Coronary artery (tissue), 2 donors: ENCODE results near the gene DNTTIP2.

Experiments
- DNase-seq: peaks from one replicate; pipeline ENCODE4 v3.0.0-alpha.2; 2017; ENCODE audit warnings: low spot score
- H3K27ac ChIP-seq, 2 donors: fragments of 200-600 bp; sonication (generic); one replicate each; pipeline ENCODE4 v1.5.1; 2016 to 2019
- H3K4me3 ChIP-seq: fragments of 200-600 bp; sonication (generic); 2 replicates; pipeline ENCODE4 v1.5.1; 2016; ENCODE audit warnings: mild to moderate bottlenecking, moderate library complexity
- TF ChIP-seq, protein P1 (sequence below): fragments of 200-600 bp; sonication (generic); IDR thresholded peaks from one replicate; pipeline ENCODE4 v1.5.1; 2019; ENCODE audit warnings: antibody characterized with exemption

Gene DNTTIP2

DNA sequence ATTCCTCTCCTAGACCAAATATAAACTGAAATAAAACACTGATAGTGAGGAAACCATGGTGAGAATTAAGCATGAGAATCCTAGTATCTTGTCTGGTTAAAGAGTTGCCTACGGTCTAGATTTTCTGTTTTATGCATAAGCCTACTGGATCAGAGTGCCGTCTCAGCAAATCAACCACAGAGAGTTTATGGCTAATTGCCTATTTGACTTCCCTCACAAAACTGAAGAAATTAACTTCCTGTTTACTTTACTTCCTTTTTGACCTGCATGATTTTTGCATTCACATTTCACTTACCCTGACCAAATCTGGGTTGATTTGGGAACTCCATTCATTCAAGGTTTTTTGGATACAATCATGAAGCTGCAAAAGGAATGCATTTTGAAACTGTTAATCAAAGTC, 25.2 kb upstream of the DNTTIP2 start:
- no peak overlapping the region for H3K4me3 ChIP-seq
- TF ChIP-seq, protein P1, sequence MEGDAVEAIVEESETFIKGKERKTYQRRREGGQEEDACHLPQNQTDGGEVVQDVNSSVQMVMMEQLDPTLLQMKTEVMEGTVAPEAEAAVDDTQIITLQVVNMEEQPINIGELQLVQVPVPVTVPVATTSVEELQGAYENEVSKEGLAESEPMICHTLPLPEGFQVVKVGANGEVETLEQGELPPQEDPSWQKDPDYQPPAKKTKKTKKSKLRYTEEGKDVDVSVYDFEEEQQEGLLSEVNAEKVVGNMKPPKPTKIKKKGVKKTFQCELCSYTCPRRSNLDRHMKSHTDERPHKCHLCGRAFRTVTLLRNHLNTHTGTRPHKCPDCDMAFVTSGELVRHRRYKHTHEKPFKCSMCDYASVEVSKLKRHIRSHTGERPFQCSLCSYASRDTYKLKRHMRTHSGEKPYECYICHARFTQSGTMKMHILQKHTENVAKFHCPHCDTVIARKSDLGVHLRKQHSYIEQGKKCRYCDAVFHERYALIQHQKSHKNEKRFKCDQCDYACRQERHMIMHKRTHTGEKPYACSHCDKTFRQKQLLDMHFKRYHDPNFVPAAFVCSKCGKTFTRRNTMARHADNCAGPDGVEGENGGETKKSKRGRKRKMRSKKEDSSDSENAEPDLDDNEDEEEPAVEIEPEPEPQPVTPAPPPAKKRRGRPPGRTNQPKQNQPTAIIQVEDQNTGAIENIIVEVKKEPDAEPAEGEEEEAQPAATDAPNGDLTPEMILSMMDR: no peak
- no peak for DNase-seq
- H3K27ac ChIP-seq: no peak overlapping the region

DNA sequence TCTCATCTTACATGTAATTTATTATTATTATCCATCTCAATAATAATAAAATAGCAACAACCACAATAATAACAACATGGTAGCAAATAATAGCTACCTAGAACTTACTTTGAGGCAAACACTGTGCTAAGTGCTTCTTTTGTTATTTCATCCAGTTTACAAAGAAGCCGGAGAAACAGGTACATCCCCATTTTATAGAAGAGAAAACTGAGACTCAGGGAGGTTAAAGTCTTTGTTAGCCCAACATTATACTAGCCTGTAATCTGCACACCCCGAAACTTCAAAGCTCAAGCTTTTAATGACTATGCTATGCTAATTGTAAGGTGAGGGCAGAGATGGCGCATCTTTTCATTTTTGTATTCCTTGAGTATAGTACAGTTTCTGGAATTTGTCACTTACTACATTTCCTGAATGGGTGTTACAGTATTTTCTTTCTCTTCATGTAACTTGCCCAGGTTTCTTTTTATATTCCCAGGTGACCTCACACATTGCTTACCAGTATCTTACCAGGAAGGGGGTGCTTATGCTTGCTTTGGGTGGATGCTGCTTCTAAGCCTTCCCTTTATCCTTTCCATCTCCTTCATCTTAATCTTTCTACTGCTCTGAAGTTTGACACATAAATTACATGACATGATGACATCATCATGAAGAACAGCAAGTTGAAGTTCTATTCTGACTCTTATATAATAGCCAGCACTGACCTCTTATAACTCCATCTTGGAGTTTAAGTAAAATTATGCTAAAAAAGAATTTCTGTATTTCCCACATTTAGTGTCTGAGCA, 21.9 kb upstream of the DNTTIP2 start:
- Histone ChIP-seq H3K4me3 (no peak overlapping the region), H3K27ac (no peak overlapping the region)
- no peak for DNase-seq
- TF ChIP-seq, protein P1: no peak

DNA sequence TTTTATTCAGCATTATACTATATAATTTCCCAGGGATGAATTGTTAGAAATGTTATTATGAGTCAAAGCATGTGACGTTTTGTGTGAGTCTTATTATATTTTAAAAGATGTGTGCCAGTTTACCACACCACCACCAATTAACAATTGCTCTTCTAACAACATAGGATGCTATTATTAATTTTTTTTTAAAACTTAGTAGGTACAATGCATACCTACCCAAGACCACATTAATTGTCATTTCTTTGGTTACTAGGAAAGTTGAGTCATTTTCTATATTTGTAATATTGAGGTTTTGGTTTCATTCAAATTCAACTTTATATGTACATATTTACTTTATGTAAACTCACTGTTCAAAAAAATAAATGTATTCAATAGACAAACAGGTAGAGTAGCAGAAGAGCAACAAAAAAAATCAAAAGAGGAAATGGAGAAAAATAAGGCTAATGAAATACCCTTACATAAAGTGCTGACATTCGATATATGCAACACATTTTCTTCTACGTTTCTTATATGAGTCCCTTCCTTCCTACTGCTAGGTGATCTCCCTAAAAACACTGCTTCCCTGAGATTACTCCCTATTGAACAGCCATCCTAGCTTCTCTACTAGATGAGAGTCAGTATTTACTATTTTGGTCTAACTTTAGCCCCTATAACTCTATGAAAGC, 20.7 kb upstream of the DNTTIP2 start:
- TF ChIP-seq, protein P1: no peak
- DNase-seq: no peak

DNA sequence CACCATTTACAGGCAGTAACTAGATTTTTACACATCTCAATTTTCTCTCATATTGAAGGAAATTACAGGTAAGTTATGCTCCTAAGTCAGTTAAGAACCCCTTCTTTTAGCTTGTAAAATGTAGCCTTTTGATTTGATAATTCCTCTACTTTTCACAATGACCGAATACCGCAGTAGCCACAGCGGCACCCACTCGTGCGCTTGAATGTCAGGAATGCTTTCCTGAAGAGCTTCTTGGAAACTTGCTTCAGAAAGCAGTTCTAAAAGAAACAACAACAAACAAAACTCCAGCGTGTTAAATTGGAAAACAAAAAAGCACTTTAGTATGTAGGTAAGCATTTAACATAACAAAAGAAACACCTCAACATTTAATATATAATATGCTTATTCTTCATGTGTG, 9.9 kb upstream of the DNTTIP2 start:
- H3K27ac ChIP-seq: no peak overlapping the region
- TF ChIP-seq, protein P1: no peak
- no peak overlapping the region for H3K4me3 ChIP-seq
- no peak for DNase-seq

More for the DNA sequence above, 20.7 kb upstream of the DNTTIP2 start:
- no peak overlapping the region for H3K4me3 ChIP-seq
- no peak overlapping the region for H3K27ac ChIP-seq

DNA sequence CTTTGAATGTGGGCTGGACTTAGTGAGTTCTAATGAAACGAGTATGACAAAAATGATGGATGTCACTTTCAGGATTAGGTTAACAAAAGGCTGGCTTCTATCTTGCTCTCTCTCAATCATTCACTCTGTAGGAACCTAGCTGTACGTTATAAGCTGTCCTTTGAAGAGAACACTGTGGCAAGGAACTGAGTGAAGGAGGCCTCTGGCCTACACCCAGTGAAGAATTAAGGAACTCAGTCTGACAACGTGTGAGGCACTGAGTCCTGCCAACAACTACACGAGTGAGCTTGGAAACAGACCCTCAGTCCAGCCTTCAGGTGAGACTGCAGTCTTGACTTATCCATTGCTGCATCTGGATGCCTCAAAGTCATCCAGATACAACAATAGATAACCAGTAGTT, 3.3 kb upstream of the DNTTIP2 start:
- H3K4me3 ChIP-seq: no peak overlapping the region
- no peak overlapping the region for H3K27ac ChIP-seq
- DNase-seq: no peak
- TF ChIP-seq, protein P1: no peak

DNA sequence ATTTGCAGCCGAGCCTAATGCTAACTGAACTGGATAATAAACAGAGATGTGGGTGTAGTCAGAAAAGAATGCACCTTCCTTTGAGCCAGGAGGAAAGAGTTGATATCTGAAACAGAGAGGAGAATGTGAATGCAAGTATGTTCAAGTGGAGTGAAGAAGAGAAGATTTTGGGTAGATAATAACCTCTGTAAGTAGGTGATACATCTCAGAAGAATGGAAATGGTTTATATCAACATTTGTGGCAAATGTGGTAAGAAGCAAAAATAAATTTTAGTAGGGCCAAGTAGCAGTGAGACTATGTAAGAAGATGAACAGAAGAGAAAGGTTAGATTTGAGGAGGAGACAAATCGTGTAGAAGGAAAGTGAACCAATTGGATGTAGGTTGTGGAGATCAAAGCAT, 1.7 kb upstream of the DNTTIP2 start:
- no peak for DNase-seq
- no peak overlapping the region for H3K4me3 ChIP-seq
- TF ChIP-seq, protein P1: no peak
- H3K27ac ChIP-seq: no peak overlapping the region

DNA sequence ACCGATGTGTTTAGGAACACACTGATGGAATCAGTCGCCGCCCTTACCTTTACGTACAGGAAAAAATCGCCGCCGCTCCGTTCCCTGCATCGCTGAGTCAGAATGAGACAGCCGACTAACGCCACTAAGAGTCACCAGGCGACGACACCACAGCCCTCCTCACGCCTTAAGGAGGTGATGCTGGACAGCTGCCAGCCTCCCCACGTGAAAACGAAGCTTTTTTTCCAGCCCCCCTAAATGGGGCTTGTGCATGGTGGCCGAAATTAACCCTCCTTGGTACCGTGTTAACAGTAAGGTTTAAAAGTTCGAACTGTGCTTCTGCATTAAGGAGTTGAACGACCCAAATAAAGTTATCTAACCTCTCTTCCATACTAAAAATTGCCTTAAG, 511 bp downstream of the DNTTIP2 start:
- peak overlapping the region; percentile 84 to 93 for H3K27ac ChIP-seq
- H3K4me3 ChIP-seq: peak overlapping the region; percentile 92
- peak; percentile 73 for DNase-seq
- TF ChIP-seq, protein P1: no peak
